Left ventricle myocardium inferior (tissue), 1 donor: ENCODE measurements around the gene CIB1. TPM values are rescaled to one million over a fixed set of nuclear protein-coding genes. Genes with fewer than 3 reads are reported as not detected.
A peak's percentile ranks its signal among the peaks of the same experiment; 100 is the strongest.

Source experiments
- DNase-seq: peaks from one replicate; pipeline ENCODE4 v3.0.0-alpha.2; 2020
- H3K27ac ChIP-seq: fragments of 200-600 bp; replicated peaks from 2 replicates; pipeline ENCODE4 v1.8.0; 2021
- H3K27me3 ChIP-seq: fragments of 200-600 bp; 2 replicates; pipeline ENCODE4 v1.8.0; 2021; ENCODE audit warnings: low read depth
- H3K36me3 ChIP-seq: fragments of 200-600 bp; 2 replicates; pipeline ENCODE4 v1.8.0; 2021
- H3K4me1 ChIP-seq: fragments of 200-600 bp; 2 replicates; pipeline ENCODE4 v1.8.0; 2021
- H3K4me3 ChIP-seq: fragments of 200-600 bp; 2 replicates; pipeline ENCODE4 v1.8.0; 2021; ENCODE audit warnings: mild to moderate bottlenecking, moderate library complexity
- H3K9me3 ChIP-seq: fragments of 200-600 bp; replicated peaks from 2 replicates; pipeline ENCODE4 v1.8.0; 2021
- CTCF ChIP-seq: fragments of 200-600 bp; IDR thresholded peaks from 2 replicates; pipeline ENCODE4 v1.8.0; 2021; ENCODE audit warnings: antibody characterized with exemption, mild to moderate bottlenecking, borderline replicate concordance
- intact Hi-C: fragments of 100-400 bp; cut with micrococcal nuclease; formaldehyde crosslinking; loops from one replicate; pipeline ENCODE4 v1.11.0; 2022
- total RNA-seq: library from RNA; stranded (reverse); fragmentation: NEBNext Ultra II Directional; extraction: Animal tissue kit (Norgen Biotek cat#: 25700); gene quantifications from one replicate; pipeline ENCODE4 v1.2.1, GENCODE V29; 2021
- donor health status: DM: no; HTN: yes; CAD: no; lungs with severe emphysema.

Gene CIB1
- total RNA-seq, 1 donor from 2014 or later, result 69.6 TPM

DNA sequence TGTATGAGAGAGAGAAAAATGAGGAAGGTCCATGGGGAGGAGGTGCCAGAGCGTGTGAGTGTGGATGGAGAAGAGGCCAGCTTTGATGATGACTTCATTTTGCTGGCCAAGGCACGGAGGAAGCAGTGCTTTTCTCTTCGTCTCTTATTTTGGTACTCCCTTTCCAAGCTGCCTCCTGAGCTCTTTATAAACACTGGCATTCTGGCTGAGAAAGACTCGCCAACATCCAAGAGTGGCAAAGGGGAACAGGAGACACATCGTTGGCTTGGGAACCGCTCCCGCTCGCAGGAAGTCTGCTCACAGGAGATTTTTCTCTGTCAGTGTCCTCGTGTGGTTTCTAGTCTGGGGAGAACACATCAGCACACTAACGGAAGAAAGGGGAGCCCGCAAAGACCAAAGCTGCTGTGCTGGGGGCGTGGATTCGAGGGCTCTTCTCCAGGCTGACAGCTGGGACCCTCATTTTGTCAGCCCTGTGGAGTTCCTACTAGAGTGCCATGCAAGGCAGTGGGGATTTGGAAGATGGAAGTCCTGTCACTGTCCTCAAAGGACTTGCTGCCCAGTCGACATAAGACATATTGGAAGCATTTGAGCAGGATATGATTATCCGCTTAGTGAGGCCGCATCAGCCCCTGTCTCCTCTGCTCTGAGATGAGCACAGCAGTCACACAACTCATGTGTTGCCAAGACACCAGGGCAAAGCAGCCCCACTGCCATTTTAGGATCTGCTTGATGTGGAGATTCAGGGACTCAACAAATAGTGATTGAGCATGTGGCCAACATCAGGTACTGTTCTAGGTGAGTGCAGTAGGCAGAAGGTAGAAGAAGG lies 40.6 kb downstream of the CIB1 start:
- no peak for DNase-seq
- no peaks in the 10 kb centered on the region for H3K36me3 ChIP-seq
- TF ChIP-seq CTCF, result no peak
- no peak overlapping the region for H3K4me3 ChIP-seq
- H3K4me1 ChIP-seq, result peaks cover 53% of the 10 kb centered on the region
- no peaks in the 10 kb centered on the region for H3K27me3 ChIP-seq
- intact Hi-C loops, result no loop called here
- peak overlapping the region; percentile 82 for H3K27ac ChIP-seq
- H3K9me3 ChIP-seq, result no peaks in the 10 kb centered on the region

GRCh38 chr15:90191794-90192509 lies 41.8 kb downstream of the CIB1 start:
- H3K36me3 ChIP-seq, result no peaks in the 10 kb centered on the region
- H3K4me1 ChIP-seq, result peaks cover 58% of the 10 kb centered on the region
- no peak for TF ChIP-seq CTCF
- peak; percentile 75 for DNase-seq
- H3K9me3 ChIP-seq, result no peaks in the 10 kb centered on the region
- peak overlapping the region; percentile 82 for H3K27ac ChIP-seq
- H3K27me3 ChIP-seq, result no peaks in the 10 kb centered on the region
- intact Hi-C loops, result no loop called here
- H3K4me3 ChIP-seq, result peak overlapping the region; percentile 29

DNA sequence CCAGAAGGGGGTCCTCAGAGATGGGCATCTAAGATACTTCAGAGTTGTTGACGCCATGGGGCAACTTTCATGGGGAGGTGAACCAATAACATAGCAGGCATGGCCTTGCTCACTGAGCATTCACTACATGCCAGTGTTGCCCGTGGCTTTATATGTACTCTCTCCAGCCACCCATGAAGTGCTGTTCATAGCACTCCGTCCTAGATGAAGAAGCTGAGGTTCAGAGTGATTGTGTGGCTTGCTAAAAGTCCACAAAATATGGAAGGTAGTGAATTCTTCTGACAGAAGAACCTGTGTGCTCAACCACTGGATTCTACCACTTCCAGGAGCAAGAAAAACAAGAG lies 42.4 kb downstream of the CIB1 start:
- Histone ChIP-seq H3K27me3 (no peaks in the 10 kb centered on the region), H3K4me1 (peaks cover 65% of the 10 kb centered on the region), H3K4me3 (no peak overlapping the region), H3K9me3 (no peaks in the 10 kb centered on the region), H3K36me3 (no peaks in the 10 kb centered on the region), H3K27ac (peak overlapping the region; percentile 82)
- DNase-seq, result no peak
- intact Hi-C loops, result no loop called here
- no peak for TF ChIP-seq CTCF

GRCh38 chr15:90190606-90191343 lies 43.0 kb downstream of the CIB1 start:
- Histone ChIP-seq H3K9me3 (no peaks in the 10 kb centered on the region), H3K4me1 (peaks cover 70% of the 10 kb centered on the region), H3K27me3 (no peaks in the 10 kb centered on the region), H3K4me3 (no peak overlapping the region), H3K36me3 (no peaks in the 10 kb centered on the region), H3K27ac (peak overlapping the region; percentile 82)
- no peak for DNase-seq
- intact Hi-C loops, result no loop called here
- no peak for TF ChIP-seq CTCF

GRCh38 chr15:90189781-90190467 lies 43.8 kb downstream of the CIB1 start:
- Histone ChIP-seq H3K36me3 (no peaks in the 10 kb centered on the region), H3K27me3 (peaks cover 4% of the 10 kb centered on the region), H3K4me3 (no peak overlapping the region), H3K4me1 (peaks cover 79% of the 10 kb centered on the region), H3K27ac (peak overlapping the region; percentile 82), H3K9me3 (no peaks in the 10 kb centered on the region)
- intact Hi-C loops, result no loop called here
- no peak for TF ChIP-seq CTCF
- DNase-seq, result no peak
